ENCODE results near the gene LNX1. TPM values are rescaled to one million over a fixed set of nuclear protein-coding genes. Genes with fewer than 3 reads are reported as not detected.
A peak's percentile ranks its signal among the peaks of the same experiment; 100 is the strongest.

The LNX1 gene
- polyA plus RNA-seq (ENCODE audit: insufficient read length) = 14.3 TPM
- long read RNA-seq, donor 1, partial matches to known transcripts = 0 of 2 reads
- long read RNA-seq, donor 1, other reads (novel, unspliced or antisense) = 0 of 2 reads
- long read RNA-seq, donor 2, partial matches to known transcripts = 0 of 4 reads
- long read RNA-seq, donor 2, other reads (novel, unspliced or antisense) = 0 of 4 reads
- long read RNA-seq, donor 3, partial matches to known transcripts = 0 of 2 reads
- long read RNA-seq, donor 3, other reads (novel, unspliced or antisense) = 0 of 2 reads
- long read RNA-seq, donor 4 = 0 reads
- long read RNA-seq, donor 5, partial matches to known transcripts = 0 of 15 reads
- long read RNA-seq, donor 5, other reads (novel, unspliced or antisense) = 11 of 15 reads
- long read RNA-seq, donor 6, partial matches to known transcripts = 0 of 2 reads
- long read RNA-seq, donor 6, other reads (novel, unspliced or antisense) = 0 of 2 reads
- long read RNA-seq, donor 7, partial matches to known transcripts = 95 of 97 reads
- long read RNA-seq, donor 7, other reads (novel, unspliced or antisense) = 0 of 97 reads
- long read RNA-seq, donor 8, partial matches to known transcripts = 33 of 33 reads
- long read RNA-seq, donor 8, other reads (novel, unspliced or antisense) = 0 of 33 reads

- DNase-seq = peak; percentile 62
These were observed at the start of gene LNX1 for GRCh38 chr4:53591372-53591892. Gene LNX1, minus strand, starts transcription at chr4:53591486. Its CDS starts 17,484 bp downstream, at chr4:53574002.

- no peak for DNase-seq
These were observed 49.5 kb upstream of the LNX1 start for GRCh38 chr4:53640576-53641453.

GRCh38 chr4:53638919-53639318 is 47.6 kb upstream of the LNX1 start:
- no peak for DNase-seq

GRCh38 chr4:53637348-53637747 is 46.1 kb upstream of the LNX1 start:
- no peak for DNase-seq

- no peak for DNase-seq
These were observed 44.6 kb upstream of the LNX1 start for GRCh38 chr4:53635697-53636483.

GRCh38 chr4:53633608-53634007 is 42.3 kb upstream of the LNX1 start:
- no peak for DNase-seq

GRCh38 chr4:53629296-53629695 is 38.0 kb upstream of the LNX1 start:
- no peak for DNase-seq

- no peak for DNase-seq
These were observed 35.2 kb upstream of the LNX1 start for GRCh38 chr4:53626491-53626890.

- no peak for DNase-seq
These were observed 34.6 kb upstream of the LNX1 start for GRCh38 chr4:53625888-53626287.

GRCh38 chr4:53622739-53623151 is 31.5 kb upstream of the LNX1 start:
- DNase-seq = no peak

GRCh38 chr4:53620956-53621355 is 29.7 kb upstream of the LNX1 start:
- DNase-seq = no peak

- no peak for DNase-seq
These were observed 28.1 kb upstream of the LNX1 start for GRCh38 chr4:53619431-53619830.

GRCh38 chr4:53618321-53618720 is 27.0 kb upstream of the LNX1 start:
- DNase-seq = no peak

- DNase-seq = no peak
These were observed 25.9 kb upstream of the LNX1 start for GRCh38 chr4:53617101-53617680.

GRCh38 chr4:53616219-53616618 is 24.9 kb upstream of the LNX1 start:
- DNase-seq = no peak

- DNase-seq = no peak
These were observed 23.3 kb upstream of the LNX1 start for GRCh38 chr4:53614591-53614990.

GRCh38 chr4:53613428-53613827 is 22.1 kb upstream of the LNX1 start:
- no peak for DNase-seq

- DNase-seq = no peak
These were observed 17.4 kb upstream of the LNX1 start for GRCh38 chr4:53608649-53609048.

GRCh38 chr4:53608242-53608641 is 17.0 kb upstream of the LNX1 start:
- DNase-seq = no peak

GRCh38 chr4:53605783-53606182 is 14.5 kb upstream of the LNX1 start:
- DNase-seq = no peak

GRCh38 chr4:53602390-53602789 is 11.1 kb upstream of the LNX1 start:
- no peak for DNase-seq
